Stimulated activated CD8-positive, alpha-beta memory T cell treated with anti-CD3 and anti-CD28 coated beads, Interleukin-7, amount 100 ng/mL, for 4 hours (primary cell): ENCODE measurements around the gene PTS.
A peak's percentile ranks its signal among the peaks of the same experiment; 100 is the strongest.
"Not testable (repeated sequence)": the region's sequence is repeated elsewhere in the genome, so short reads cannot be mapped to it uniquely, and the experiment has no call there.

ENCODE experiments used
- DNase-seq, 2 donors: peaks; one replicate each; pipeline ENCODE4 v3.0.0-alpha.2; 2020; ENCODE audit warnings: low read depth in 2 of 2

PTS gene

DNA sequence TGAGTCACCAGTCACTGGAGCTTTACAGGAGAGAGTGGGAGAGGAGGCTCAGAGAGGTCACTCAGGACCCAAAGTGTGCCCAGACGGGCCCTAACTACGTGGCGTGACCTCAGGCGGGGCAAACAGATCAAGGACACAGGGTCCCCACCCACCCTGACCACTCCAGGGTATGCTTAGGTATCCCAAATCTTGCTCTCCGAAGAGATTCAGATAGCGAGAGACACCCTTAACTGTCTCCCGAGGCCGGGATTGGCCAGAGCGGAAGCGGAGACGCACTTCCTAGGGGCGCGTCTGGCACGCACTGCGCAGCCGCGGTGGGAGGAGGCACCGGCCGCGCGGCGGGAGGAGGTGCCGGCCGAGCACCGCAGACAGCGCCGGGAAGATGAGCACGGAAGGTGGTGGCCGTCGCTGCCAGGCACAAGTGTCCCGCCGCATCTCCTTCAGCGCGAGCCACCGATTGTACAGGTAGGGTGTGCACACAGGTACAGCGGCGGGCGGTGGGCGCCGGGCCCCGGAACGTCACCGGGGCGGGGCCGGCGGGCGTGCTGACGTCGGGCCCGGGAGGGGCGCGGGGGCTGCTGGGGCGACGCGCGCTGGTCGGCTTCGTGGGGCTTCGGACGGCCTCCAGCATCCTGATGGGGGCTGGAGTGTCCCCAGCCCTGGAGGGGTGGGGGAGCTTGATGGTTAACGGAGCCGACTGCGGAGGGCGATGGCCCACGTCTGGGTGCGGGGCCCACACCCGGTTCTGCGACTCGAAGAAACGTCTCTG is at the start of gene PTS:
PTS (plus strand) TSS at position 367 of the 769 bp plus-strand sequence; CDS start at position 383, 16 bp downstream.
- peak; percentile 44 to 79 for DNase-seq

DNA sequence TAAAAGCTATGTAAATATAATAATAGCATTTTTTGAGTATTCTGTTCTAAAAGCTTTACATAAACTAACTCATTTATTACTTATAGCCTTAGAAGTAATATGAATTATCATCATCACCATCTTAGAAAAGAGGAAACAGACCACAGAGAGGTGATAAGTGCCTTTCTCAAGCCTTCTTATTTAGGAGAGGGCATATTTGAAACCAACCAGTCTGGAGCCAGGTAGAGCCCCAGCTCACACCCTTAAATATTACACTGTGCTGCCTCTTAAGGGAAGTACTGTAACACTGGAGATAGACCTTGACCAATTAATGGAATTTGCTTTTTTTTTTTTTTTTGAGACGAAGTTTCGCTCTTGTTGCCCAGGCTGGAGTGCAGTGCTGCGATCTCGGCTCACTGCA is 48.6 kb upstream of the PTS start:
- DNase-seq = no peak

DNA sequence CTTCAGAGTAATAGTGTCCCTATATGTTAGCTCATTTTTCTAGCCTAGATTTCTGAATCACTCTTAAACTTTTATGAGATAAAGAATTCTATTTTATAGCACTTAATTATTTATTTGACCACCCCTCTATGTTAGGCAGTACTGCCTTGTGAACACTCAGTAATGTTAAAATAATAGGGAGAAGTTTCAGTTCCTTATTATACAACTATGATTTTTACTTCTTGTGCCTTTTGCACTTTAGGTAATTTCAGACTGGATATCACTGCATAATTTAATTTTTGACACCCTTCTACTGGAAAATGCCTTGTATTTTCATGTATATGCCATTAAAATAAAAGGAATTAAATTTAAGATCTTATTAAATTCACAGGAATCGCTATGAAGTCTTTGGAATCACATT is 47.8 kb upstream of the PTS start:
- DNase-seq = no peak

DNA sequence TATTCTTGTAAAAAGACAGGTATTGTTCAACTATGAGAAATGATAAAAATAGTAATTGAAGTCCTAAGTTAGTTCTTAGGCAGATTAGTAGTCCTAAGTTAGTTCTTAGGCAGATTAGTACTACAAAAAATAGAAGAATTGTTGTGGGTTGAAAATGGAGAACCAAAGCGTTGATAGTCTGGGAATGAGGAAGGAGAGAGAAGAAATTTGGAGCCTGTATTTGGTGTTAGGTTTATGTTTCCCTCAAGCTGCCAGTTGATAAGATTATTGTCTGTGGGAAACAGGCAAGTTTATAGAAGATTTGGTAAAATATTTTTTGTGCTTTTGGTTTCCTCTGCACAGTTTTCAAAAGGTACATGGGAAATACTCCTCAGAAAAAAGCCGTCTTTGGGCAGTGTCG is 47.3 kb upstream of the PTS start:
- no peak for DNase-seq

DNA sequence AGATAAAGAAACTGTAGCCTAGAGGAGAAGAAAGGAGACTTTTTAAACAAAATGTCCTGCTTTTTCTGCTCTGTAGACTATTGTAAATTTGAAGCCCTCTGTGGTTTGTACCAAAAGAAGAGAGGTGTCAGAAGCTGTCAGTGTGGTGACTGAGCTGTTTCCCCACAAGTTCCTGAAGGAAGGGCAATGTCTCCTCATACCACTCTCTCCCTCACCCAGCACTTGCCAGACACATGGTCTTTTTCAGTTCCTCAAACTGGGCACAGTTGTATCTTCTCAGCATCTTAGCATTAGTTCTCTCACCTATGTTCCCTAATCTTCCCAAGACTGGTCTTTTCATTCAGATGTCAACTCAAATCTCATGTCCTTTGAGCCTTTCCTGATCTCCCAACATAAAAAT is 46.6 kb upstream of the PTS start:
- DNase-seq = no peak

DNA sequence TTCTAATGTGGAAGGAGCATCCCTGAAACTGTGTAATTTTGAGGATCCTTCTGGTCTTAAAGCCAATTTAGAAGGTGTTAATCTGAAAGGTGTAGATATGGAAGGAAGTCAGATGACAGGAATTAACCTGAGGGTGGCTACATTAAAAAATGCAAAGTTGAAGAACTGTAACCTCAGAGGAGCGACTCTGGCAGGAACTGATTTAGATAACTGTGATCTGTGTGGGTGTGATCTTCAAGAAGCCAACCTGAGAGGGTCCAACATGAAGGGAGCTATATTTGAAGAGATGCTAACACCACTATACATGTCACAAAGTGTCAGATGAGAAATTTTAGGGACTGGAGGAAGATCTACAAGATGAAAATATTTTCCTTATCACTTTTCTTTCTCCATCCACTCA is 43.4 kb upstream of the PTS start:
- DNase-seq = no peak

DNA sequence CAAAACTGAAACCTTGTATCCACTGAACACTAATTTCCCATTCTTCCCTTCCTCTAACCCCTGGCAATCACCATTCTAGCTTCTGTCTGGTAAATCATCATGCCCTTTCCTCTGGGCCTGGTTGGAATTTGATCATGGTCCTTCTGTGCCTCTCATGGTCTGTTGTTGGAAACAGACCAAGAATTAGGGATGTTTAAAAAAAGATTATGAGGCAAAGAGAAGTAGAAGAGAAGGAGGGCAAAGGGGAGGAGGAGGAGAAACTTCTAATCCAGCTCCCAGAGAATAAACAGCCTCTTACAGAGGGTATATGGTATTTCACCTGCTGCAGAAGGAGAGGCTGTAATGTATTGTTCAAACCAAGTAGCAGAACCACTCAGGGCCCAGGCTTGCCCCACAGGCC is 40.3 kb upstream of the PTS start:
- DNase-seq = no peak

DNA sequence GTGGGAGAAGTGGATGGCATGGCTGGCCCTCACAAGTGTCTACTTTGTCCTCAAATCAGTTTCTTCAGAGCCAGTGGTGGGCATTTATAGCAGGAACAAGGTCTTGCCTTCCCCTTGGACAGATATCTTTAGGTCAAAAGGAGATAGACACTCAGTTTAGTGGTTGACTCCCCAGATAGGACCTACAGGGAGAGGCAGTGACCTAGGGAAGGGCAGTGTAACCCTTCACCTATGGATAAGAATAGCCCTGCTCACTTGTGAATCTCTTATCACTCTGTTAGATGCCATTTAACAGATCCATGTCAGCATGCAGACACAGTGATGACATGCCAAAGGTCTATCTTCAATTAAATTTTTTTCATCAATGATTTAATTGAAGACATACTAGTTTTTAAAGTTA is 39.9 kb upstream of the PTS start:
- no peak for DNase-seq

DNA sequence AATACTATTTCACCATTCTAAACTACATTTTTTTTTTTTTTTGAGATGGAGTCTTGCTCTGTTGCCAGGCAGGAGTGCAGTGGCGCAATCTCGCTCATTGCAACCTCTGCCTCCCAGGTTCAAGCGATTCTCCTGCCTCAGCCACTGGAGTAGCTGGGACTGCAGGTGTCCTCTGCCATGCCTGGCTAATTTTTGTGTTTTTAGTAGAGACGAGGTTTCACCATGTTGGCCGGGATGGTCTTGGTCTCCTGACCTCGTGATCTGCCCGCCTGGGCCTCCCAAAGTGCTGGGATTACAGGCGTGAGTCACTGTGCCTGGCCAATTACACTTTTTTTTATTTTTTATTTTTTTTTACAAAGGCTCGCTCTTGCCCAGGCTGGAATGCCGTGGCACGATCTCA is 31.1 kb upstream of the PTS start:
- DNase-seq = not testable (repeated sequence)

DNA sequence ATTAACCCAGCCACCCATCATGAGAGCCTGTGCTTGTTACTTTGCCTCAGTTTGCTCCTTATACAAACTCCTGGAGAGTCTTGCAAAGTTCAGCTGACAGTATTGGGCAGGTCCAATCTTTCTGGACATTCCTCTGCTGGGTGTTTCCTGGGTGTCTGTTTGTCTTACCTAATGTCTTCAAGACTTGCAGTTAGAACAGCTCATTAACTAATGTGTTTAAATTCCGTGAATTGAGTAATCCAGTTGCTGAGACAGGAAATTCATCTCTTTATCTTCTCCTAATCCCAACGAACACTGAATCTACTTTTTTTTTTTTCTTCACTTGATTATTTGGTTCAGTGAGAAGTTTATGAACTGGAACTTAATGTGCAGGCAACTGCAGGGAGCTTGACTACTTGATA is 30.3 kb upstream of the PTS start:
- no peak for DNase-seq

DNA sequence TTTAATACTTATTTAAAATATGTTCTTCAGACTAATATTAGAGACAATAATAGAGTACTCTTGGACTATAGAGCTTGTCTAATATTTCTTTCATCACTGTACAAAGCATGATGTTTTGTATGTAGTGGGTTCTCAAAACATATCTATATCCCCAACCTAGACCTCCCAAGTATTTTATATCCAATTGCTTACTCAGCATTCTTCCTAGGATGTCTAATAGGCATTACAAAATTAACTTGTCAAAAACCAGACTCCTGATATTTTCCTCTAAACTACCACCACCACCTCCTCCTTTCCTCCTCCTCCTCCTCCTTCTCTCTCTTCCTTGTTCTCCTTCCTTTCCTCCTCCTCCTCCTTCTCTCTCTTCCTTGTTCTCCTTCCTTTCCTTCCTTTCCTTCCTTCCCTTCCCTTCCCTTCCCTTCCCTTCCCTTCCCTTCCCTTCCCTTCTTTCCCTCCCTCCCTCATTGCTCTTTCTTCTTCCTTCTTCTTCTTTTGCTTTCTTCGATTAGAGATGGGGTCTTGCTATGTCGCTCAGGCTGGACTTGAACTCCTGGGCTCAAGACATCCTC is 29.6 kb upstream of the PTS start:
- no peak for DNase-seq

DNA sequence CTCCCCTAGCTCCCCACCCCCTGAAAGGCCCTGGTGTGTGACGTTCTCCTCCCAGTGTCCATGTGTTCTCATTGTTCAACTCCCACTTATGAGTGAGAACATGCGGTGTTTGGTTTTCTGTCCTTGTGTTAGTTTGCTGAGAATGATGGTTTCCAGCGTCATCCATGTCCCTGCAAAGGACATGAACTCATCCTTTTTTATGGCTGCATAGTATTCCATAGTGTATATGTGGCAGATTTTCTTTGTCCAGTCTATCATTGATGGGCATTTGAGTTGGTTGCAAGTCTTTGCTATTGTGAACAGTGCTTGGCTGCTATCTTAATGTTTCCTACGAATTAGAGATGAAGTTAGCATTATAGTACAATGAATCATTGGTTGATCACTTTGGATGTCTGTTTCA is 27.1 kb upstream of the PTS start:
- DNase-seq = not testable (repeated sequence)

DNA sequence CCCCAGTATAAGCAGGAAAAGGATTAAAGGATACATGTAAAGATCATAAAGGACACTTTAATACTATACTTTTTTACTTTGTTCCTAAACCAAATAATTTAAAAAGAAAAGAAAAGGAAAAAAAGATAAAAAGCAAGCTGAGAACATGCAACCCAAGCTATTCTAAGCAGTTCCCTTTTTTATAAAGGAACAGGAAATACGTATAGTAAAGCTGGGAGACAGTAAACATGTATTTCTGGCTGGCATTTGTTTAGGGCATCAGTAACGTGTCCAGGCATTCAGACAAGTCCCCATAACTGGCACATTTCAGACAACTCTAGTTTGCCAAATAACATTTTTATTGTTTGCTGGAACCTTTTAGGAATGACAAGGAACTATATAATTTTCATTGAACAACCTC is 26.0 kb upstream of the PTS start:
- no peak for DNase-seq

DNA sequence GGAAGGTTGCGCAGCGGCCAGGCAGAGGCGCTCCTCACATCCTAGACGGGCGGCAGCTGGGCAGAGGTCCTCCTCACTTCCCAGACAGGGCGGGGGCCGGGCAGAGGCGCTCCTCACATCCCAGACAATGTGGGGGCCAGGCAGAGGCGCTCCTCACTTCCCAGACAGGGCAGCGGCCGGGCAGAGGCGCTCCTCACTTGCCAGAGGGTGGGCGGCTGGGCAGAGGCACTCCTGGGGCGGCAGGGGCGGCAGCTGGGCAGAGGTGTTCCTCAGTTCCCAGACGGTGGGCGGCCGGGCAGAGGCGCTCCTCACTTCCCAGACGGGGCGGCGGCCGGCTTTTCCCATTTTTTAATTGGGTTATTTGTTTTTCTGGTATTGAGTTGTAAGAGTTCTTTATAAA is 20.2 kb upstream of the PTS start:
- DNase-seq = no peak

DNA sequence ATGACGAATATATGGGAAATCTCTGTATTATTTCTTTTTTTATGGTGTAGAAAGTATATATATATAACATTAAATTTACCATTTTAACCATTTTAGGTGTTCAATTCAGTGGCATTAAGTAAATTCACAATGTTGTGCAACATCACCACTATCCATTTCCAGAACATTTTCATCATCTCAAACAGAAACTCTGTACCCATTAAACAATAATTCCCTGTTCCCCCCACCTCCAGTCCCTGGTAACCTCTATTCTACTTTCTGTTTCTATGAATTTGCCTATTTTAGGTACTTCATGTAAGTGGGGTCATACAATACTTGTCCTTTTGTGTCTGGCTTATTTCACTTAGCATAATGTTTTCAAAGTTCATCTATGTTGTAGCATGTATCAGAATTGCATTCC is 15.3 kb upstream of the PTS start:
- no peak for DNase-seq

DNA sequence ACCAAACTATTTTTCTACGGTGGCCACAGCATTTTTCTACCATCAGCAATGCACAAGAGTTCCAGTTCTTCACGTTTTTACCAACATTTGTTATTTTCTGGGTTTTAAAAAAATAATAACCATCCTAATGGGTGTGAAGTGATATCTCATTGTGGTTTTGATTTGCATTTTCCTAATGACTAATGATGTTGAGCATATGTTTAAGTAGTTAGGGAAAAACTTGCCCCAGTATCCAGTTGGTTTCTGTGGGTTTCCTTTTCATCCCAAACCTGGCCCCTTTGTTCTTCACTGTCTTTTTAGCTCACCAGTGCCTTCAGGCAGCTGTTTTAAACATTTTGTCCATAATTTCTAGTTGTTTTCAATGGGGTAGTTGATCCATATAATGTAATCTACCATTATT is 14.7 kb upstream of the PTS start:
- DNase-seq = no peak

DNA sequence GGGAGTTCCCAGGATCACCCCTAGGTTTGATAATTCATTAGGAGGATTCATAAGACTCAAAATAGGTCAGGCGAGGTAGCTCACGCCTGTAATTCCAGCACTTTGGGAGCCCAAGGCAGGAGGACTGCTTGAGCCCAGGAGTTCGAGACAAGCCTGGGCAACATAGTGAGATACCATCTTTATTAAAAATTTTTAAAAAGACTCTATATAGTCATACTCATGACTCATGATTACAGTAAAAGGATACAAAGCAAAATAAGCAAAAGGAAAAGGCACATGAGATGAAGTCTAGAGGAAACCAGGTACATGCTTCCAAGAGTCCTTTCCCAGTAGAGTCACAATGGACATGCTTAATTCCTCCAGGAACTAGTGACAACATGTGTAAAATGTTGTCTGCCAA is 13.9 kb upstream of the PTS start:
- no peak for DNase-seq

DNA sequence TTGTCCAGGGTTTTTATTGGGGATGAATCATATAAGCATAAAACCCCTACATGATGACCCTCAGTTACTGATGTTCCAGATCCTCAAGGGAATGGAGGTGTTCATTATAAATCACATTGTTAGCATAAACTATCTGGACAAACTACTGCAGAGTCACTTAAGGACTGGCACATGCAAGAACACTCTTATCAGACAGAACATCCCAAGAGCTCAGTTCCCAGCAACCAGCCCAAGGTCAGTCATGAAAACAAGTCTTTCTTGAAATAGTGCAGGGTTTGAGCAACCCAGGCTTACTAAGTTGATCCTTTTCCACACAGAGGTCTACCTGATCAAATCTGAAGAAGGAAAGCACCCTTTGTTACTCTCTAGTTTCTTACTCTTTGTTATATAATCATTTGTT is 13.5 kb upstream of the PTS start:
- DNase-seq = no peak

DNA sequence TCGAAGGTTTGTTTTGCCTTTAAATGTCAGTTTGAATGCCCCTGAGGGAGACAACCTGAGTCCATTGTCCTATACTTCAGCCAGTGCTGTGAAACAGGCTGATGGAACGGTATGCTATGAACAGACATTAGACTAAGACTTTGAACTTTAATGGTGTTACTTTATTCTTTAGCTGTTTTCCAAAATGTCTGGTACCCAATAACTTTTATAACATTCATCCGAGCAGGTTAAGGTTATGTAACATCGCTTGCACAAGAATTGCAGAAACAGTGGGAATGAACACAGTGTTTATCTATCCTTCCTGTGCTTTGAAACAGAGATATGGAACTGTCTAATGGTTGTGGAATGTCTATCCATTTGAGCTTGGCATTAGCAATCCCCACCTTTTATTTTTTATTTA is 12.5 kb upstream of the PTS start:
- no peak for DNase-seq

DNA sequence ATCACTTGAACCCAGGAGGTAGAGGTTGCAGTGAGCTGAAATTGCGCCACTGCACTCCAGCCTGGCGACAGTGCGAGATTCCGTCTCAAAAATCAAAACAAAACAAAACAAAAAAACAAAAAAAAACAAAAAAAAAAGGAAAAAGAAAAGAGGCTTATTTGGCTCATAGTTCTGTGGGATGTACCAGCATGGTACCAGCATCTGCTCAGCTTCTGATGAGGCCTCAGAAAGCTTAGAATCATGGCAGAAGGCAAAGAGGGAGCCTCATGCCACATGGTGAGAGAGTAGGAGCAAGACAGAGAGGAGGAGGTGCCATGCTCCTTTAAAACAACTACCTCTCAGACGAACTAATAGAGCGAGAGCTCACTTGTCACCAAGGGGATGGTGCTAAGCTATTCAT is 10.6 kb upstream of the PTS start:
- no peak for DNase-seq

DNA sequence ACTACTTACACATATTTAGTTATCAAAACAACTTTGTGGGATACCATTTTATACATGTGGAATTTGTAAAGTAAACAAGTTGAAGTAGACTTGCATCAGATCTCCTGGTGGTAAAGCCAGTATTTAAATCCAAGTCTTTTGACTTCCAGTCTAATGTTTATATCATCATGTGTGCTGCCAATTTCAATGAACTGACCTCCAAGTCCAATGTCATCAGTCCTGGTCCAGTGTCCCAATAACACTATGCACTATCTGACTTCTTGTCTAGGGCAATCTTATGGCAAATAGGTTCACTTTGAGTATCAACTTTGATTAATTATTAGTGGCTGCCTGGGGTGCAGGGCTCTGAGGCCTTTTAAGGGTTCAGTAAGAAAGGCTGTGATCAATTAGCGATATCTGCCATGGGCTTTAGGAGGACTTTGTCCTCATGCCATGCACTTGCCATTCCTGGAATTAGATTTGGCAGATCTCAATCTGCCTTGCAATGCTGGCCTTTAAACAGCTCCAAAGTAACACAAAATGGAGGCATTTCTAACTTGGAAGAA is 9.6 kb upstream of the PTS start:
- DNase-seq = no peak

DNA sequence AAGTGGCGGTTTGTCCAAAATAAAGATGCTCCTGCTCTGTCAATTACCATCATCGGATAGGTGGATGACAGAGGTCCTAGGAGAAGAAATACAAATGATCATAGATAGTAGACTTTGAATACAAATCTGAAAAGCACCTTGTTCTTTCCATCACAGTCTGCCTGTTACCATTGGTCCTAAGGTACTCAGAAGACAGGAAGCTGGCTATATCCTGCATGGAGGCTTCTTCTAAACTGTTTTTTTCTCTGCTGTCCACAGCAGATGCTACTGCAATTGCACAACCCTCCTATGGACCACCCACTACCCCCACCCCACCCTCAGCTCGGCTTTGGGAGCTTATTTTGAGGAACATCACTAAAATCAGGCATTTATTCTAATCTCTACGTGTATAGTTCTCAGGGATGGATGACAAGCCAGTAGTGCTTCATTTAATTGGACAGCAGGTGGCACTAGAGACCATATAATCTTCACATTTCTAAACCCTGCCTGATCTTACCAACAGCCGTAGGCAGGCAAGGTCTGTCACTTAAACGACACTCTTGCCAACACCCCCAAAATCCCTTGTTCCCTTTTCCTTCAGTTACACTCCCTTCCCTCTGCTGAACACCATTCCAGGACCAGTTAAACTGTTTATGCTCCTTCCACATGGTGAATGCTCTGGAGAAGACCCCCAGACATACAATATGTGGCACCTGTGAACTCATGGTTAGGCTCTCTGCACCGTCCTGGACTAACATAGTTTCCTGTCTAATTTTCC is 6.6 kb upstream of the PTS start:
- DNase-seq = no peak

DNA sequence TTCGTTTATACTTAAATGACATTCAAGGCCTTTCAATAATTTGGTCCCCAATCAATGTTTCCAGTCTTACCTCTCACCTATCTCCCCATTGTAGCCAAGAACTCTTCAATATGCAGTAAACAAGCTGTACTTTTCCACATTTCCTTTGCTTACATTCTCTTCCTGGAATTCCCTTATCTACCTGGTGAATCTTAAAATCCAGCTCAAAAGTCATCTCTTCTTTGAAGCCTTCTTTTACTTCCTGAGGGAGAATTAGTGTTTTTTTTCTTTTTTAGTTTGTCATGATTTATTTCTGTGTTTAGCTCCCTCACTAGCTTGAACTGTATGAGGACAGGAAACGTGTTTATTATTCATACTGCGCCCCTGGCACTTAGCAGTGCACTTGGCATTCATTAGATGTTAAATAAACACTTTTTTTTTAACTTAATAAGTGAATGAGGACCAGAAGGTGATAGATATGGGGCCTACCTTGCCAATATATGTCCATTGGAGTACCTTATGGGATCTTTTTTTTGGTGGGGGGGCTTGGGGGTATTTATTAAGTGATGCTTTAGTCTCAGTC is 4.9 kb upstream of the PTS start:
- DNase-seq = no peak
